ENCODE data around the gene SNAI1. TPM values are rescaled to one million over a fixed set of nuclear protein-coding genes. Genes with fewer than 3 reads are reported as not detected.
A peak's percentile ranks its signal among the peaks of the same experiment; 100 is the strongest.

The SNAI1 gene
- total and polyA plus RNA-seq, 8 donors: 2.8 to 12.2 (median 8.5) TPM

DNA sequence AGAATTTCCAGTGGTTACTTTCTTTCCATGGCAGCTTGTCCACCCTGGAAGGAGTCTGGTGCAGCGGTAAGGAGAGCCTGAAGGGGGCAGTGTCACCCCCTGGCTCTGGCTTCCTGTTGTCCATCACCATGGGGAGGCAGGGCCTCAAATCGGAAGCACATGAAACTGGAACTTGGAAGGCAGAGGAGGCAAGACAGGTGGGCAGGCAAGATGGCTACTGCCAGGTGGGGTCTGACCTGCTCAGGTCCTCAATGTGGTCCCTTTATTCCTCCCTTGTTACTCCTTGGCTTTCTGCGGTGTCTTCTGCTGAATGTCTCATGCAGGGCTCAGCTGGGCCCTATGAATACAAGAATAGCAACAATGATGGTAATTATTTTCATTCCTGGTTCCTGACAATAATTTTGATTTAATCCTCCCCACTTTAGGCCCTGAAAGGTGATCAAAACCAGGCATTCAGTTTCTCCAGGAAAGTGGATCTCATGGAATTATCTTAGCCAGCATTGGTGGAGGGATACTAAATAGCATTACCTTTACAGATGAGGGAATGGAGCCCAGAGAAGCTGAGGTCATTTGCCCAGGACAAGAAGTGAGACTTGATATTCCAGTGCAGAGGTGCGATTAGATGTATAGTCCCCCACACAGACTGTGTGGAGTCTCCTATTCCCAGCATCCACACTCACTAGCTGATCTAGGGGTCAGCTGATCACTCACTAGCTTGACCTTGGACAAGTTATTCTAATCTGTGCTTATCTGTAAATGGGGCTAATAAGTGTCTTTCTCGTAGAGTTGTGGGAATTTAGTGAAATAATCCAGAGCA lies 17.6 kb upstream of the SNAI1 start:
- intact Hi-C loops (cut with DNase I): no loop called here
- DNase-seq (no peak), ATAC-seq (peak; percentile 77)
- Histone ChIP-seq H3K4me3 (no peak overlapping the region), H3K36me3 (peaks cover 0 to 5% of the 10 kb centered on the region in 2 donors), H3K27me3 (no peaks in the 10 kb centered on the region), H3K4me1 (peaks cover 0 to 19% of the 10 kb centered on the region in 2 donors), H3K9me3 (no peaks in the 10 kb centered on the region), H3K27ac (no peak overlapping the region)
- TF ChIP-seq, protein P1, sequence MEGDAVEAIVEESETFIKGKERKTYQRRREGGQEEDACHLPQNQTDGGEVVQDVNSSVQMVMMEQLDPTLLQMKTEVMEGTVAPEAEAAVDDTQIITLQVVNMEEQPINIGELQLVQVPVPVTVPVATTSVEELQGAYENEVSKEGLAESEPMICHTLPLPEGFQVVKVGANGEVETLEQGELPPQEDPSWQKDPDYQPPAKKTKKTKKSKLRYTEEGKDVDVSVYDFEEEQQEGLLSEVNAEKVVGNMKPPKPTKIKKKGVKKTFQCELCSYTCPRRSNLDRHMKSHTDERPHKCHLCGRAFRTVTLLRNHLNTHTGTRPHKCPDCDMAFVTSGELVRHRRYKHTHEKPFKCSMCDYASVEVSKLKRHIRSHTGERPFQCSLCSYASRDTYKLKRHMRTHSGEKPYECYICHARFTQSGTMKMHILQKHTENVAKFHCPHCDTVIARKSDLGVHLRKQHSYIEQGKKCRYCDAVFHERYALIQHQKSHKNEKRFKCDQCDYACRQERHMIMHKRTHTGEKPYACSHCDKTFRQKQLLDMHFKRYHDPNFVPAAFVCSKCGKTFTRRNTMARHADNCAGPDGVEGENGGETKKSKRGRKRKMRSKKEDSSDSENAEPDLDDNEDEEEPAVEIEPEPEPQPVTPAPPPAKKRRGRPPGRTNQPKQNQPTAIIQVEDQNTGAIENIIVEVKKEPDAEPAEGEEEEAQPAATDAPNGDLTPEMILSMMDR (IDR thresholded peaks at IDR 0.05): peak; percentile 38 to 58

- no peaks in the 10 kb centered on the region for H3K27me3 ChIP-seq
- ATAC-seq (no peak), DNase-seq (no peak)
- peaks cover 0 to 19% of the 10 kb centered on the region in 2 donors for H3K4me1 ChIP-seq
- H3K36me3 ChIP-seq: peaks cover 0 to 4% of the 10 kb centered on the region in 2 donors
- TF ChIP-seq, protein P1 (IDR thresholded peaks at IDR 0.05): no peak
- no peak overlapping the region for H3K4me3 ChIP-seq
- intact Hi-C loops (cut with DNase I): no loop called here
- no peaks in the 10 kb centered on the region for H3K9me3 ChIP-seq
- H3K27ac ChIP-seq: no peak overlapping the region
Observed at GRCh38 chr20:49965781-49966305, 16.9 kb upstream of the SNAI1 start.

DNA sequence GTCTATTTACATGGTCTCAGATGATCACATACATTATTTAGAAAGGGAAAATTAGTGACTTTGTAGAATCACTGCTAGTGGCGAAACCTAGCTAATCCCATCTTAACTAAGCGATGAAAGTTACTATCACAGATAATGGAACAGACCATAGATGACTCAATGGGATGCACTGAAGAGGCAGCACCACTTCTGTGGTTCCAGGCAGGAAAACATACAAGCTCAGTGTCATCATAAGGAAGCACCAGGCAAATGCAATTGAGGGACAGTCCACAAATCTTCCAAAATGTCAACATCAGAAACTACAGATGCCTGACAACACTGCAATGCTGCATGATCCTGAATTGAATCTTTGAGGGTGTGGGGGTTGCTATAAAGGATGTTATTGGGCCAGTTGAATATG lies 15.9 kb upstream of the SNAI1 start:
- Histone ChIP-seq H3K4me1 (peaks cover 0 to 19% of the 10 kb centered on the region in 2 donors), H3K9me3 (no peaks in the 10 kb centered on the region), H3K27ac (no peak overlapping the region), H3K27me3 (no peaks in the 10 kb centered on the region), H3K4me3 (no peak overlapping the region), H3K36me3 (peaks cover 0 to 4% of the 10 kb centered on the region in 2 donors)
- ATAC-seq (no peak), DNase-seq (no peak)
- intact Hi-C loops (cut with DNase I): no loop called here
- TF ChIP-seq, protein P1 (IDR thresholded peaks at IDR 0.05): no peak

DNA sequence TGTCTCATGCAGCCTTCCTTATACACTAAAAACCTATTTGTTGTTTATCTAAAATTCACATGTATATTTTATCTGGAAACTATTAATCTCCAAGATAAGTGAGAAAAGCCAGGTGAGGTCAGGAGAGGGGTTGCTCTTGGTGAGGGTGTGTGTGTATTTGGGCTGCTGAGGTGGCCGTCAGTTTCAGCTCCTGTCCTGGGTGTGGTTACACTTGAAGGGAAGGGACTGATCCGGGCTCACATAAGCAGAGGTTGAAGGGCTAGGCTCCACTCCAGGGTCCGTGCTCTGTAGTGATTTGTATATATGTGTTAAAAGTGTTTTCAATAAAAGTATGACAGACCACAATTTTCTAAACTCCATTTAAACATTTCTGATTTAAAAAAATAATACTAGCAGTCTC lies 13.5 kb upstream of the SNAI1 start:
- no peaks in the 10 kb centered on the region for H3K36me3 ChIP-seq
- TF ChIP-seq, protein P1 (IDR thresholded peaks at IDR 0.05): no peak
- ATAC-seq (no peak), DNase-seq (no peak)
- no peaks in the 10 kb centered on the region for H3K27me3 ChIP-seq
- peak overlapping the region in 1 of 2 donors; percentile 40 for H3K27ac ChIP-seq
- peaks cover 0 to 19% of the 10 kb centered on the region in 2 donors for H3K4me1 ChIP-seq
- intact Hi-C loops (cut with DNase I): no loop called here
- H3K9me3 ChIP-seq: no peaks in the 10 kb centered on the region
- H3K4me3 ChIP-seq: no peak overlapping the region

- no peak for DNase-seq
- TF ChIP-seq, protein P1 (IDR thresholded peaks at IDR 0.05): no peak
- Histone ChIP-seq H3K9me3 (no peaks in the 10 kb centered on the region), H3K36me3 (no peaks in the 10 kb centered on the region), H3K27ac (no peak overlapping the region), H3K4me3 (no peak overlapping the region), H3K27me3 (no peaks in the 10 kb centered on the region), H3K4me1 (peaks cover 0 to 19% of the 10 kb centered on the region in 2 donors)
- intact Hi-C loops (cut with DNase I): no loop called here
- no peak for ATAC-seq
Observed at GRCh38 chr20:49969946-49970345, 12.8 kb upstream of the SNAI1 start.

Data from left lung (tissue), 10 donors.